GM12891 (cell line): ENCODE measurements around the gene PTPN2.

Experiments
- POLR2A ChIP-seq: IDR thresholded peaks from 2 replicates; pipeline ENCODE4 v1.6.1; 2011; ENCODE audit warnings: low read depth, low read length, control low read depth
- POLR2AphosphoS5 ChIP-seq: IDR thresholded peaks from 2 replicates; pipeline ENCODE4 v1.6.1; 2011; ENCODE audit warnings: low read depth, low read length, control low read depth

- TF ChIP-seq POLR2AphosphoS5 (no peak), POLR2A (no peak)
Observed at GRCh38 chr18:12820506-12820905, 63.5 kb downstream of the PTPN2 start.
